GM21723 (cell line): ENCODE results near the gene DSN1.

Experiments used
- ATAC-seq: cut with Tn5 transposase; IDR thresholded peaks from one replicate; pipeline ENCODE4 v1.9.1; 2021; ENCODE audit warnings: mild to moderate bottlenecking, moderate library complexity; ENCODE audit not compliant: unreplicated experiment

The DSN1 gene

DNA sequence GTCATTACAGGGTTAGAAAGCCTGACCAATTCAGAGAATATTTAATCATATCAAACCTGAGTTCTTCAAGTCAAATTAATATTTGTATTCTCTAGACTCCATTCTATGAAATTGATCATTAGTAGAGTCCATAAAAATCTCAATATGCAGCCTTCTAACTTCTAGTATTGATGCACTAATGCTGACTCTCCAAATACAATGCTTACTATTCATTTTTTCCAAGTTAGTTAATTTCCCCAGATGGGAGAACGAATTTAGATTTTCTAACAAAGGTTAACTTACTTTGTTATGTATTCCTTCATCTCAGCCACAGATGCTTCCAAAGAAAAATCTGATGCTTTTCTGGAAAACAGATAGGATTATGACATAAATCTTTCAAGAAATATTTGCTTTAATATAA lies 15.3 kb downstream of the DSN1 start:
- ATAC-seq = no peak

GRCh38 chr20:36756496-36756895 lies 17.1 kb downstream of the DSN1 start:
- no peak for ATAC-seq

GRCh38 chr20:36754656-36755222 lies 18.8 kb downstream of the DSN1 start:
- ATAC-seq = no peak

DNA sequence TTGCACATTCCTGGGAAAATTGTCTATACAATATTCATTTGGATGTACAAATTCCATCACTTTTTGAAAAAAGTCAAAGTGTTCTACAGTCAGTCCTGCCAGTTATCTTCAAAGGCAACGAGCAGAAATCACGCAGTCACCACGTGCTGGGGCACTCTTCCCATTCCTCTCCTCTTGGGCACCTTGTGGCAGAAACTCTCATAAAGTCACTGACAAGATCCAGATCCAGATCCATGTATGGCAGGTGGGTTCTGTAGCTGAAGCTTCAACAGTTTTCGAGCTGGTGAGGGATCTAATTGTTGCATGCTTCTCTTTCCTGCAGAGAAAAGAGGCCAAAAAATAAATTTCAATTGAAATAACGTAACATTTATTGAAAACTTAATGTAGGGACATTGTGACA lies 21.0 kb downstream of the DSN1 start:
- ATAC-seq = no peak

DNA sequence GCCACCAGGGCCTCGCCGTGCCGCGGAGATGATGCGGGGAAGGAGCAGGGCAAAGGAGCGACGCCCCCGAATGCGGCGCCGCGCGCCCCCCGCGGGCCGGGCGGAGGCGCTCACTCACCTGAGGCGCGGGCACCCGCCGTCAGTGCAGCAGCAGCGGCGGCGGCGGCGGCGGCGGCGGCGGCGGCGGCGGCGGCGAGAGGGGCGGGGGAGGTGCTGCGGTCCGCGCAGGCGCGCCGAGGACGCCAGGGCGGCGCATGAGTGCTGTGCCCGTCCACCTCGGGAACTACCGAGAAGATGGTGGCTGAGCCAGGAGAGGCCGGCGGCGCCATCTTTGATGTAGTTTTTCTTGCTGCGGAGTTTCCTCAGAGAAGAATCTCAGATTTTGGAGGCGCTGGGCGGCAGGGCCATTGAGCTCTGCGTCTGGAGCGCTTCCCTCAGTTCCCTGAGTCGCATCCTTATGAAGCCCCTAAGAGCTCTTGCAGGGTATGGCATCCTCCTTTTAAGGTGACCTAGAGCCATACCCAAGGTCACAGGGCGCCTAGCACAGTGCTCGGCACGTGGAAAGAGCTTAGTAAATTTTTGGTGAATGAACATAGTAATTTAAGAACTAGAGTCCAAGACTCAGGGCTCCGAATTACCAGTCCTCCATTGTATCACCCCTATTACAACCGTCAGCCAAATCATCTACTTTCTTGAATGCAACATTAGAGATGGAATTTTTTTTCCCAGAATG lies 27.5 kb downstream of the DSN1 start, which contains the start of gene NDRG3:
TSS of gene NDRG3 (minus strand) at position 164 of the 733 bp plus-strand sequence. CDS start 24,355 bp downstream, outside the sequence.
- peak; percentile 95 for ATAC-seq

- ATAC-seq = peak; percentile 36
Measured at GRCh38 chr20:36745234-36745926, 28.2 kb downstream of the DSN1 start.

DNA sequence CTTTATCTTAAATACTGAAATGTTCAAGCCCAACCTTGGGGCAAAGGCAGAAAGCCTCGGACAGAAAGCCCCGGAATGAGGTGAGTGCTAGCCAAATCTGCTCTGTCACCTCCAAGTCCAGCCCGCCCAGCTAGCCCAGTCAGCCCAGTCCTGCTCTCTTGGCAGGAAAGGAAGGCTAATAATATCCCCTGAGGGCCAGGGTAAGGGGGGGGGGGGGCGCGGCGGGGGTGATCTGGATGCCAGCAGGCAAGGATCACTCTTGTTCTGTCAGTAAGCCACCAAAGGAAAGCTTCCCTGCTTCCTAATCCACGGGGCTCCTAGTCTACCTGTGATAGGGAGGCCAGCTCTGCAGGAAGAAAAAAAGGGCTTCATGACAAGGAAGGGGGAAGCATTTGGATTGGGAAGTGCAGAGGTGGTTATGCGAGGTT lies 28.8 kb downstream of the DSN1 start:
- ATAC-seq = no peak

DNA sequence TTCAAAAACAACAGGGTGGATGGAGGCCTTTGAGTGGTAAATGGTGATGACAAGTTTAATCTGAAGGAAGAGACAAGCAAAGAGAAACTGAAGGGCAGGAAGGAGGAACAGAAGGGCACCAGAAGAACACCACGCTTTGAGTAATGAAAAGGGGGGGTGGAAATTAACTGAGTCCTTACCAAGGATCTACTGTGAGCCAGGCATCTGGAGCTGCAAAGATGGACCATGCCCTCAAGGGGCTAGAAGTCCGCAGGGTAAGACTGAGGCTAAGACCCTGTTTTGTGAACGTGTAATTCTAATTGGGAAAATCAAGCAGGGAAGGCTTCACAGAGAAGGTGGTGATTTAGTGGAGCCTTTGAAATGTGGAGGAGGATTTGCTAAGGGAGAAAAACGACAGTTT lies 29.3 kb downstream of the DSN1 start:
- ATAC-seq = no peak

GRCh38 chr20:36742558-36742957 lies 31.0 kb downstream of the DSN1 start:
- ATAC-seq = no peak

GRCh38 chr20:36741072-36741471 lies 32.5 kb downstream of the DSN1 start:
- no peak for ATAC-seq

DNA sequence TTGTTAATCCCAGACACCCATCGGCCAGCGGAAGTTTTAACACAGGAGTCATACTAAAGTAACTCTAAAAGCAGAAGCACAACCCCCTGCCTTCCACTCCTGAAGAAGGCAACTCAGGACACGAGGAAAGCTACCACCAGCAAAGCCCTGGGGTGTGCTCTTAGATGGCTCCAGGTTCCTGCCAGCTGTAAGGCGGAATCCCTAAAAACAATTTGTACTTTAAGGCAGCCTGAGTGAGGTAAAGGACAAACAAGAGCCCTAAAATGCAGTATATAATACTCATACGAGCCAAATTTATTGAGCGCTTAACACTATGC lies 36.4 kb downstream of the DSN1 start:
- ATAC-seq = no peak

GRCh38 chr20:36736451-36737182 lies 36.9 kb downstream of the DSN1 start:
- no peak for ATAC-seq

GRCh38 chr20:36732456-36732855 lies 41.1 kb downstream of the DSN1 start:
- ATAC-seq = no peak

DNA sequence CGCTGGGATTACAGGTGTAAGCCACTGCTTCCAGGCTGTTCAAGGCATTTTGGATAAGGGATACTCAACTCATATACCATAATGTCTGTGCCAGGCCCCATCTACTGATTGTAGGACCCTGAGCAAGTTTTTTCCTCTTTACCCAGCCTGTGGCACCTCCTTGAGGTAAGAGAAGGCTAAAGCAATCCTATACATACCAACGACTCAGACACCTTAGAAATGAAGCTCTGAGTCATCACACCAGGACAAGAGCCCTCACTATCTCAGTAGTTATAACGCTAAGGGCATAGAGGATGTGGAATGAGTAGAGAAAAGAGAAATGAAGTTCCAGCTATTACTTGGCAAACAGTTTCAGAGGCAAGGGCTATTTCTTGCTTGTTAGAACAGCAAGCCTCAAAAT lies 44.6 kb downstream of the DSN1 start:
- ATAC-seq = no peak

DNA sequence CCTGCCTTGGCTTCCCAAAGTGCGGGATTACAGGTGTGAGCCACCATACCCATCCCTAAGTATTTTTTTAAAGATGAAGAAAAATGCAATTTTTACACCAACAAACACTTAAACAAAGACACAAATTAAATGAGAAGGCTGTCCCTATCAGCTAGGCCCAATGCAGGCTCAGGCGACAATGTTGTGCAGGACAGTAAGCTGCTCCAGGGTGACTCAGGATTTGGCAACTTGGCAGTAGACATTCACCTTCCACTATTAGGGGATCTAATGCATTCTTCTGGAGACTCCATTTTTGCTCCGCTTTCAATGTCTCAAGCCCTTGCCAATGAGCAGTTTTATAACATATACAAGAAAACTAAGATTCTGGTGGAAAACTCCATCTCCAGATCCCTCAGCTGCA lies 47.4 kb downstream of the DSN1 start:
- ATAC-seq = no peak

GRCh38 chr20:36720510-36720909 lies 53.1 kb downstream of the DSN1 start:
- no peak for ATAC-seq

- ATAC-seq = no peak
Measured at GRCh38 chr20:36717657-36718056, 55.9 kb downstream of the DSN1 start.

GRCh38 chr20:36717021-36717420 lies 56.5 kb downstream of the DSN1 start:
- ATAC-seq = no peak

DNA sequence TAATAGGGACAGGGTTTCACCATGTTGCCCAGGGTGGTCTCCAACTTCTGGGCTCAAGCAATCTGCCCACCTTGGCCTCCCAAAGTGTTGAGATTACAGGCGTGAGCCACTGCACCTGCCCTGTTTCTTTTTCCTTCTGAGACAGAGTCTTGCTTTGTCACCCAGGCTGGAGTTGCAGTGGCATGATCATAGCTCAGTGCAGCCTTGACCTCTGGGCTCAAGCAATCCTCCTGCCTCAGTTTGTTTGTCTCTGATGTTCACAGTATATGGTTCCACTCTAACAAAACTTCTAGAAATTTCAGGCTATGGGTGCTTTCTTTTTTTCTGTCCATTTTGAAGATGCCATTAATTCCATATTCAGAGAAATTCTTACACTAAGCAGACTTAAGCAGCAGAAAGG lies 60.8 kb downstream of the DSN1 start:
- no peak for ATAC-seq

GRCh38 chr20:36709126-36709525 lies 64.4 kb downstream of the DSN1 start:
- ATAC-seq = no peak

GRCh38 chr20:36703530-36703929 lies 70.0 kb downstream of the DSN1 start:
- no peak for ATAC-seq
